Measurements from ENCODE around the gene HGFAC. TPM values are rescaled to one million over a fixed set of nuclear protein-coding genes. Genes with fewer than 3 reads are reported as not detected.

HGFAC gene
- polyA plus RNA-seq, 2 donors = 0.53 to 0.55 TPM

DNA sequence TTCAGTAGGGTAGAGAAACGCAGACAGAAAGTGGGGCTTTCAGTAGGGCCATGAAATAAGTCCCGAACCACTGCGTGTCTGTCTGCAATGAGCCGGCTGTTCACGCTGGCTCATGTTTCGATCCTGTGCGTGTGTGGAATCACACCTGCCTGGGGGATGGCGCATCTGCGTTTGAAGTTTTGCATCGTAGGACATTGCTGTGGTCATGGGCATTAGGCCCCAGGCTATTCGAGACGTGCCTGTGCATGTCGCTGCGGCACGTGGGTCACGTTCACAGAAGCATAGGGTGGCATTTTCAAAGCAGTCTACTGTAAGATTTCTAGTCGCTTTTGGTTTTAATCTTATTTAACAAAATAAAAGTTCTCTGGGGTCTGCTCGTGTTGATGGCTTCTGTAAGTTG is 25.5 kb upstream of the HGFAC start:
- Histone ChIP-seq H3K4me1 (ENCODE audit: control insufficient read depth in 2 of 2, insufficient read depth in 2 of 2, low read length in 1 of 2) (no peaks in the 10 kb centered on the region), H3K4me3 (ENCODE audit: low read depth in 1 of 2, low read length in 2 of 2) (no peak overlapping the region), H3K9me3 (ENCODE audit: control insufficient read depth in 2 of 2, insufficient read depth in 1 of 2, low read depth in 1 of 2, low read length in 1 of 2) (peaks cover 0 to 2% of the 10 kb centered on the region in 2 donors), H3K27ac (ENCODE audit: low read depth in 2 of 2, low read length in 1 of 2) (no peak overlapping the region), H3K27me3 (ENCODE audit: control insufficient read depth in 1 of 2, insufficient read depth in 2 of 2, low read length in 2 of 2) (no peaks in the 10 kb centered on the region), H3K36me3 (ENCODE audit: control insufficient read depth in 2 of 2, insufficient read depth in 2 of 2, low read length in 1 of 2) (peaks cover under 1 to 61% of the 10 kb centered on the region in 2 donors)
- WGBS, 2 donors = 81 to 86% methylated on average over 18 of the region's 18 CpGs

DNA sequence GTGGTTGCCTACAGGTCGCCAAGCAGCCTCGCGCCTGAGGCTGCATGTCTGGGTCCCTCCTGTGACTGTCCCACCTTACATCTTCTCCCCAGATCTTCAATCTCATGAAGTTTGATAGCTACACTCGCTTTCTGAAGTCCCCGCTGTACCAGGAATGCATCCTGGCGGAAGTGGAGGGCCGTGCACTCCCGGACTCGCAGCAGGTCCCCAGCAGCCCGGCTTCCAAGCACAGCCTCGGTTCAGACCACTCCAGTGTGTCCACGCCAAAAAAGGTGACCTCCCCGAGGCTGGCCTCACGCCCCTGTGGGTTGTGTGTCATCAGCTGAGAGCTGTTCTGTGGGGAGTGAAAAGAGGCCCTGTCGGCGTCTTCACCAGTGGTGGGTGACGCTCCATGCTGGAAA is 24.9 kb upstream of the HGFAC start:
- no peak overlapping the region for H3K27ac ChIP-seq (ENCODE audit: low read depth in 2 of 2, low read length in 1 of 2)

DNA sequence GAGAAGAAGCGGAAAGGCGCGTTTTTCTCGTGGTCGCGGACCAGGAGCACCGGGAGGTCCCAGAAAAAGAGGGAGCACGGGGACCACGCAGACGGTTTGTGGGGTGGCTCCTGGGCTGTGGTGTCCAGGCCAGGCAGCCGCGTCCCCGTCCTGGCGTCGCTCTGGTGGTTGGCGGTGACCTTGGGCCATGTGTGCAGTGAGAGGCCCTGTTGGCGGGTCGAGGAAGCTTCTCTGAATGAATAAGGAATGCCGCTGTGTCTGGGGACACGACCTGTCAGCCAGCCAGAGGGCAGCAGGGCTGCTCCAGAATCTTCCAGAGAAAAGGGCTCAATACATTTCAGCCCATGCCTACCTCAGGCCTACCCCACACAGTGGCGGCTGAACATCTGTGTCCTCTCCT is 24.3 kb upstream of the HGFAC start:
- WGBS, 2 donors = 93% methylated on average over 21 of the region's 21 CpGs
- no peak overlapping the region for H3K27ac ChIP-seq (ENCODE audit: low read depth in 2 of 2, low read length in 1 of 2)
- no peaks in the 10 kb centered on the region for H3K4me1 ChIP-seq (ENCODE audit: control insufficient read depth in 2 of 2, insufficient read depth in 2 of 2, low read length in 1 of 2)
- H3K27me3 ChIP-seq (ENCODE audit: control insufficient read depth in 1 of 2, insufficient read depth in 2 of 2, low read length in 2 of 2) = no peaks in the 10 kb centered on the region
- H3K36me3 ChIP-seq (ENCODE audit: control insufficient read depth in 2 of 2, insufficient read depth in 2 of 2, low read length in 1 of 2) = peaks cover 4 to 73% of the 10 kb centered on the region in 2 donors
- H3K4me3 ChIP-seq (ENCODE audit: low read depth in 1 of 2, low read length in 2 of 2) = no peak overlapping the region
- H3K9me3 ChIP-seq (ENCODE audit: control insufficient read depth in 2 of 2, insufficient read depth in 1 of 2, low read depth in 1 of 2, low read length in 1 of 2) = peaks cover 0 to 2% of the 10 kb centered on the region in 2 donors

More for the DNA sequence above, 24.9 kb upstream of the HGFAC start:
- WGBS, 2 donors = 95% methylated on average over 17 of the region's 17 CpGs
- peaks cover 0 to 2% of the 10 kb centered on the region in 2 donors for H3K9me3 ChIP-seq (ENCODE audit: control insufficient read depth in 2 of 2, insufficient read depth in 1 of 2, low read depth in 1 of 2, low read length in 1 of 2)
- no peaks in the 10 kb centered on the region for H3K27me3 ChIP-seq (ENCODE audit: control insufficient read depth in 1 of 2, insufficient read depth in 2 of 2, low read length in 2 of 2)
- H3K36me3 ChIP-seq (ENCODE audit: control insufficient read depth in 2 of 2, insufficient read depth in 2 of 2, low read length in 1 of 2) = peaks cover 3 to 66% of the 10 kb centered on the region in 2 donors
- H3K4me1 ChIP-seq (ENCODE audit: control insufficient read depth in 2 of 2, insufficient read depth in 2 of 2, low read length in 1 of 2) = no peaks in the 10 kb centered on the region
- no peak overlapping the region for H3K4me3 ChIP-seq (ENCODE audit: low read depth in 1 of 2, low read length in 2 of 2)

DNA sequence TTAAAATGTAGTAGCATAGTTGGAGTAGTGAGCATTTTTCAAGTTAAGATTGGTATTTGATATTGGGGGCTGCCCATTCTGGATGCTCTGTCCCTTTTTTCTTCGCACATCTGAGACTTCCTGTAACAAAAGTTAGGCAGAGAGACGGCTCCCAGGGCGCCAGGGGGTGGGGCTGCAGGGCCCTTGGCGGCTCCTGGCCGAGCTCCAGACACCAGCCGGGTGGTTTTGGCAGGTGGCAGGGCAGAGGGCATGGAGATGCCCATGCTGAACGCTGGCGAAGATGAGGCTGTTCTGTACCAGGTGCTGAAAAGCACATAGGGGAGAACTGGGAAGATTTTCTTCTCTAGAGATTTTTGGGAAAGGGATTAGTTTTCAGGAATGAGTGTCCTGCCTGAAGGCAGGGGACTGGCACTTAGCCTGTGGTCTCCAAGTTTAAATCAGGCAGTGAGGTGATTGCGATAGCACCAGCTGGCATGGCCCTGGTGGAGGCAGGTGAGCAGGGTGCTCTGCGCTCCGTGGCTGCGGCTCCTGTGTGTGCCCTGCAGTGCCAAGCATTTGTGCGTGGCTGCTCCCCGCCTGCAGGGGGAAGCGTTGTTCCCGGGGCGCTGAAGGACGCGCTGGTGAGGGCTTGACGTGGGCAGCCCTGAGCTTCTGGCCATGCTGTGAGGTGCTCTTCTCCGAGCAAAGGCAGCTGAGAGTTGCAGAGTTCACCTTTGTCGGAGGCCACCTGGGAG is 23.6 kb upstream of the HGFAC start:
- no peaks in the 10 kb centered on the region for H3K27me3 ChIP-seq (ENCODE audit: control insufficient read depth in 1 of 2, insufficient read depth in 2 of 2, low read length in 2 of 2)
- peaks cover 0 to 2% of the 10 kb centered on the region in 2 donors for H3K9me3 ChIP-seq (ENCODE audit: control insufficient read depth in 2 of 2, insufficient read depth in 1 of 2, low read depth in 1 of 2, low read length in 1 of 2)
- peaks cover 12 to 80% of the 10 kb centered on the region in 2 donors for H3K36me3 ChIP-seq (ENCODE audit: control insufficient read depth in 2 of 2, insufficient read depth in 2 of 2, low read length in 1 of 2)
- H3K4me1 ChIP-seq (ENCODE audit: control insufficient read depth in 2 of 2, insufficient read depth in 2 of 2, low read length in 1 of 2) = no peaks in the 10 kb centered on the region
- no peak overlapping the region for H3K4me3 ChIP-seq (ENCODE audit: low read depth in 1 of 2, low read length in 2 of 2)
- no peak overlapping the region for H3K27ac ChIP-seq (ENCODE audit: low read depth in 2 of 2, low read length in 1 of 2)
- WGBS, 2 donors = 67 to 69% methylated on average over 22 of the region's 22 CpGs

- no peak overlapping the region for H3K27ac ChIP-seq (ENCODE audit: low read depth in 2 of 2, low read length in 1 of 2)
- no peaks in the 10 kb centered on the region for H3K9me3 ChIP-seq (ENCODE audit: control insufficient read depth in 2 of 2, insufficient read depth in 1 of 2, low read depth in 1 of 2, low read length in 1 of 2)
- no peaks in the 10 kb centered on the region for H3K4me1 ChIP-seq (ENCODE audit: control insufficient read depth in 2 of 2, insufficient read depth in 2 of 2, low read length in 1 of 2)
- no peaks in the 10 kb centered on the region for H3K27me3 ChIP-seq (ENCODE audit: control insufficient read depth in 1 of 2, insufficient read depth in 2 of 2, low read length in 2 of 2)
- H3K36me3 ChIP-seq (ENCODE audit: control insufficient read depth in 2 of 2, insufficient read depth in 2 of 2, low read length in 1 of 2) = peaks cover 20 to 78% of the 10 kb centered on the region in 2 donors
- H3K4me3 ChIP-seq (ENCODE audit: low read depth in 1 of 2, low read length in 2 of 2) = no peak overlapping the region
- 81 to 83% methylated on average over 15 of the region's 15 CpGs for WGBS, 2 donors
These were observed 21.7 kb upstream of the HGFAC start for GRCh38 chr4:3419836-3420605.

GRCh38 chr4:3420606-3420955 is 21.2 kb upstream of the HGFAC start:
- Histone ChIP-seq H3K27me3 (ENCODE audit: control insufficient read depth in 1 of 2, insufficient read depth in 2 of 2, low read length in 2 of 2) (no peaks in the 10 kb centered on the region), H3K9me3 (ENCODE audit: control insufficient read depth in 2 of 2, insufficient read depth in 1 of 2, low read depth in 1 of 2, low read length in 1 of 2) (no peaks in the 10 kb centered on the region), H3K4me1 (ENCODE audit: control insufficient read depth in 2 of 2, insufficient read depth in 2 of 2, low read length in 1 of 2) (no peaks in the 10 kb centered on the region), H3K36me3 (ENCODE audit: control insufficient read depth in 2 of 2, insufficient read depth in 2 of 2, low read length in 1 of 2) (peaks cover 21 to 79% of the 10 kb centered on the region in 2 donors), H3K27ac (ENCODE audit: low read depth in 2 of 2, low read length in 1 of 2) (no peak overlapping the region), H3K4me3 (ENCODE audit: low read depth in 1 of 2, low read length in 2 of 2) (no peak overlapping the region)
- WGBS, 2 donors = 75 to 85% methylated on average over 12 of the region's 12 CpGs

DNA sequence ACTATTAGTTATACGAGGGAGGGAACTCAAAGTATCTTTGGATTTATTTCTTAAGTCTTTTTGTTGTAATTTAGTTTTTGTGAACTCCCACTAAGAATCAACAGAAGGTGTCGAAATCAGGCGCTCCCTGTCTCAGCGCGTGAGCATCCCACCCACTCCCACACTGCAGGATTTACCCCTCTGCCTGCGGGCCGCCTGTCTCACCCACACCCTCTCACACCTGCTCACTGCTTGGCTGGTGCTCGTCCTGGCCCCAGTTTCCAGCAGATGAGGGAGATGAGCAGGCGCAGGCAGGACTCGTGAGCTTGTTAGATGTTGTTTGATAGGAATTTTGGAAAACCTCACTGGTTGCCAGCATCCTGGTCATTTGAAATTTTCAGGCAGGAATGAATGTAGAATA is 20.8 kb upstream of the HGFAC start:
- 72 to 73% methylated on average over 10 of the region's 10 CpGs for WGBS, 2 donors
- H3K36me3 ChIP-seq (ENCODE audit: control insufficient read depth in 2 of 2, insufficient read depth in 2 of 2, low read length in 1 of 2) = peaks cover 21 to 76% of the 10 kb centered on the region in 2 donors

GRCh38 chr4:3421470-3421869 is 20.3 kb upstream of the HGFAC start:
- H3K4me1 ChIP-seq (ENCODE audit: control insufficient read depth in 2 of 2, insufficient read depth in 2 of 2, low read length in 1 of 2) = no peaks in the 10 kb centered on the region
- H3K9me3 ChIP-seq (ENCODE audit: control insufficient read depth in 2 of 2, insufficient read depth in 1 of 2, low read depth in 1 of 2, low read length in 1 of 2) = no peaks in the 10 kb centered on the region
- peaks cover 21 to 74% of the 10 kb centered on the region in 2 donors for H3K36me3 ChIP-seq (ENCODE audit: control insufficient read depth in 2 of 2, insufficient read depth in 2 of 2, low read length in 1 of 2)
- H3K4me3 ChIP-seq (ENCODE audit: low read depth in 1 of 2, low read length in 2 of 2) = no peak overlapping the region
- H3K27ac ChIP-seq (ENCODE audit: low read depth in 2 of 2, low read length in 1 of 2) = no peak overlapping the region
- H3K27me3 ChIP-seq (ENCODE audit: control insufficient read depth in 1 of 2, insufficient read depth in 2 of 2, low read length in 2 of 2) = no peaks in the 10 kb centered on the region
- WGBS, 2 donors = 81 to 84% methylated on average over 12 of the region's 12 CpGs

More for the DNA sequence above, 20.8 kb upstream of the HGFAC start:
- Histone ChIP-seq H3K4me1 (ENCODE audit: control insufficient read depth in 2 of 2, insufficient read depth in 2 of 2, low read length in 1 of 2) (no peaks in the 10 kb centered on the region), H3K27ac (ENCODE audit: low read depth in 2 of 2, low read length in 1 of 2) (no peak overlapping the region), H3K27me3 (ENCODE audit: control insufficient read depth in 1 of 2, insufficient read depth in 2 of 2, low read length in 2 of 2) (no peaks in the 10 kb centered on the region), H3K4me3 (ENCODE audit: low read depth in 1 of 2, low read length in 2 of 2) (no peak overlapping the region), H3K9me3 (ENCODE audit: control insufficient read depth in 2 of 2, insufficient read depth in 1 of 2, low read depth in 1 of 2, low read length in 1 of 2) (no peaks in the 10 kb centered on the region)

DNA sequence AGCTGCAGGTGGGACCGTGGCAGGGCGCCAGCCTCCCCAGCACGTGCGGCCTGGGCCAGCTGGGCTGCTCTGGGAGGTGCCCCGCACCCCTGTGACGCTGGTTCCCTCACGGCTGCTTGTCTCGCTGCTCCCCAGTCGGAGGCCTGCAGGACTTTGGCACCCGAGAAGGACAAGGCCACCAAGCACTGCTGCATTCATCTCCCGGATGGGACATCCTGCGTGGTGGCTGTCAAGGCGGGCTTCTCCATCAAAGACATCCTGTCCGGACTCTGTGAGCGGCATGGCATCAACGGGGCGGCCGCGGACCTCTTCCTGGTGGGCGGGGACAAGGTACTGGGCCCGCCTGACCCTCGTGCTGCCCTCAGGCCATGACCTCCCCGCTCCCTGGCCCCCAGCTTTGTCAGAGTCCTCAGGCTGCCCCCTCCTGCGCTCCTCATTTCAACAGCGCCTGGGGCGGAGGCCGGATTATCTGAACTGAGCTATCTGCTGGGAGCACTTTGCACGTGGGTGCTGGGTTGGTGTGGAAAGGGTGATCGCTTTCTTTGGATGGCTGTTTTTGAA is 19.4 kb upstream of the HGFAC start:
- no peak overlapping the region for H3K27ac ChIP-seq (ENCODE audit: low read depth in 2 of 2, low read length in 1 of 2)
- no peaks in the 10 kb centered on the region for H3K9me3 ChIP-seq (ENCODE audit: control insufficient read depth in 2 of 2, insufficient read depth in 1 of 2, low read depth in 1 of 2, low read length in 1 of 2)
- 88 to 90% methylated on average over 29 of the region's 29 CpGs for WGBS, 2 donors
- H3K27me3 ChIP-seq (ENCODE audit: control insufficient read depth in 1 of 2, insufficient read depth in 2 of 2, low read length in 2 of 2) = no peaks in the 10 kb centered on the region
- no peaks in the 10 kb centered on the region for H3K4me1 ChIP-seq (ENCODE audit: control insufficient read depth in 2 of 2, insufficient read depth in 2 of 2, low read length in 1 of 2)
- H3K4me3 ChIP-seq (ENCODE audit: low read depth in 1 of 2, low read length in 2 of 2) = no peak overlapping the region
- H3K36me3 ChIP-seq (ENCODE audit: control insufficient read depth in 2 of 2, insufficient read depth in 2 of 2, low read length in 1 of 2) = peaks cover 27 to 73% of the 10 kb centered on the region in 2 donors
